CD4-positive, alpha-beta T cell (primary cell): ENCODE data around the gene DMRTA1. TPM values are rescaled to one million over a fixed set of nuclear protein-coding genes. Genes with fewer than 3 reads are reported as not detected.

ENCODE experiments used
- ATAC-seq: fragments of 200-7000 bp; cut with Tn5 transposase; one replicate; pipeline ENCODE4 v1.10.0; 2022; ENCODE audit warnings: mild to moderate bottlenecking; ENCODE audit not compliant: poor library complexity
- CTCF ChIA-PET: fragments of 350-600 bp; sonication (Branson Sonifier 250); formaldehyde crosslinking; loops from one replicate; lab custom pipeline; 2021; ENCODE audit warnings: antibody characterized with exemption, inconsistent platforms; lab: Charles Lee
- POLR2A ChIA-PET: fragments of 350-600 bp; sonication (Branson Sonifier 250); formaldehyde crosslinking; loops from one replicate; lab custom pipeline; 2021; ENCODE audit warnings: antibody characterized with exemption, inconsistent platforms; lab: Charles Lee
- DNase-seq, 14 experiments: peaks; one replicate each; pipeline ENCODE4 v3.0.0-alpha.2; 2013 to 2020; ENCODE audit warnings: mixed read lengths in 2 of 14
- H3K27ac ChIP-seq, 2 donors: one replicate each; pipeline versions ENCODE4 v1.5.1 to v1.7.0; 2013; ENCODE audit warnings: low read length in 2 of 2, low read depth in 1 of 2, mild to moderate bottlenecking in 1 of 2
- H3K27me3 ChIP-seq, 2 experiments: 1 replicate in 1 of 2; 2 replicates in 1 of 2; pipeline versions ENCODE4 v1.6.1 to v1.7.0; 2013; ENCODE audit warnings: low read length in 2 of 2, control low read depth in 1 of 2, mild to moderate bottlenecking in 1 of 2, moderate library complexity in 1 of 2; ENCODE audit not compliant: insufficient read depth in 2 of 2, control insufficient read depth in 1 of 2
- H3K36me3 ChIP-seq: one replicate; pipeline ENCODE4 v1.6.1; 2013; ENCODE audit warnings: low read length, control low read depth; ENCODE audit not compliant: insufficient read depth
- H3K4me1 ChIP-seq: one replicate; pipeline ENCODE4 v1.6.1; 2013; ENCODE audit warnings: low read length, control low read depth; ENCODE audit not compliant: insufficient read depth
- H3K4me3 ChIP-seq: one replicate; pipeline ENCODE4 v1.5.1; 2013; ENCODE audit warnings: mild to moderate bottlenecking, low read length, moderate library complexity
- H3K9me3 ChIP-seq, 2 experiments: 1 replicate in 1 of 2; 2 replicates in 1 of 2; pipeline versions ENCODE4 v1.6.1 to v1.7.0; 2013; ENCODE audit warnings: low read length in 2 of 2, mild to moderate bottlenecking in 2 of 2, control low read depth in 1 of 2, moderate library complexity in 1 of 2; ENCODE audit not compliant: control insufficient read depth in 1 of 2, insufficient read depth in 1 of 2
- H3K27ac Mint-ChIP-seq: one replicate; pipeline ENCODE4 v1.8.0; 2020; ENCODE audit warnings: mixed read lengths
- H3K27me3 Mint-ChIP-seq: one replicate; pipeline ENCODE4 v1.8.0; 2021; ENCODE audit warnings: mixed read lengths
- H3K36me3 Mint-ChIP-seq: one replicate; pipeline ENCODE4 v1.8.0; 2021; ENCODE audit warnings: low read depth, mixed read lengths
- H3K4me1 Mint-ChIP-seq: one replicate; pipeline ENCODE4 v1.8.0; 2021; ENCODE audit warnings: low read depth, mixed read lengths
- H3K4me3 Mint-ChIP-seq: one replicate; pipeline ENCODE4 v1.8.0; 2020; ENCODE audit warnings: mild to moderate bottlenecking, mixed read lengths
- H3K9me3 Mint-ChIP-seq: one replicate; pipeline ENCODE4 v1.8.0; 2020; ENCODE audit warnings: mixed read lengths
- intact Hi-C, 2 experiments: fragments of 100-400 bp; cut with DNase I in 1 of 2; cut with micrococcal nuclease in 1 of 2; formaldehyde crosslinking; loops; one replicate each; pipeline versions ENCODE4 v1.15.1 to v1.9.0; 2023 to 2025; cut with DNase I, micrococcal nuclease
- total RNA-seq, 174 experiments: library from RNA in 2 of 174; stranded (reverse) in 2 of 174; gene quantifications; one replicate each; pipeline ENCODE4 v1.2.3 and lab custom pipeline; 2021 to 2026
- TF ChIP-seq, protein P1 (sequence below): fragments of 200-600 bp; IDR thresholded peaks from one replicate; pipeline ENCODE4 v1.8.0; 2022; ENCODE audit warnings: antibody characterized with exemption, mild to moderate bottlenecking

The DMRTA1 gene
- total RNA-seq, 2 experiments from 2014 or later = not detected

DNA sequence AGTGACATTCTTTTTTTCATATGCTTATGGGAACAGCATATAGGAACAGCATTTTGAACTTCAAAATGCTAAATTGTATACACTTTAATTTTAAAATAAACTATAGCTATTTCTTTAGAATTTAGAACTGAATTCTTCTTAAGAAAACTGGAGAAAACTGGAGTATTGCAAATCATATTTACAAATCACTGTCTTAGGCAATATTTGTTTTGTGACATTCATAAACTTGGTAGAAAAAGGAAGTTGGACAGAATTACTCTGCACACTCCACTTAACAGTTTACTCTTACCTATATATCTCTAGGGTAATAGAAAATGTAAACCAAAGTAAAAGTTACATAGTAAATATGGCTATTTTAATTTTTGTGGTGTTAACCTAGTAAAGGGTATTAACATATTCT is 3.1 kb downstream of the DMRTA1 start:
- H3K4me3 Mint-ChIP-seq = no peak overlapping the region
- intact Hi-C loops = loop anchor here in 1 of 2 experiments (10.0 kb wide), 1 partner anchor 415 kb away; no protein-coding TSS in a partner anchor

DNA sequence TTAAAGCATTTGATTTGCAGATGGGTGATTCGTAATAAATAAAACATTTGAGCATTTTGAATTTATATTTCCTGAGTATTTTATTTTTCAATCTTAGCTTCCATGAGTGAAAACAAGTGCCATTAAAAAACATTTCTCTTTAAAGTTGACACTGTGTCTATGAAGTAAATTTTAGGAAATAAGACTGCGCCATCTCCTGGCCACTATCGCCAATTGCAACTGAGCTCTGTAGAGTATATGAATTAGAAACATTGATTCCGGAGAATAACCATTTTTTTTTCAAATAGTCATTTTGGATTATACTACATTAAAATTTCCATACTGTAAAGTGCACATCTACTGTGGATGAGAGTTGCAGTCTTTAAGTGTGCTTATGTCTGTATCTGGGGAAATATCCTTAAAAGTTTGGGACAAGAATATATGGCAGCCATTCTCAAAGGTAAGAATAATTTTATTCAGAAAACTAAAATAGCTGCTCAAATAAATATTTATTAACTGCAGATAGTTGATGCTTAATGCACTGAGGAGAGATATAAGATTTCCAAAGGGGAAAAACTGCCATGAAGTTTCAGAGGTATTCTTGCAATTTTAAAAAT is 5.9 kb downstream of the DMRTA1 start:
- CTCF ChIA-PET = interaction anchor here (0.8 to 2.3 kb wide), 3 partner anchors 17 to 644 kb away, joined by 3 to 17 read pairs (median 6); no protein-coding TSS in a partner anchor
- no peak overlapping the region for H3K4me3 Mint-ChIP-seq
- Histone ChIP-seq H3K4me1 (peaks cover 3% of the 10 kb centered on the region), H3K36me3 (no peaks in the 10 kb centered on the region), H3K27ac (no peak overlapping the region), H3K4me3 (no peak overlapping the region), H3K9me3 (no peaks in the 10 kb centered on the region), H3K27me3 (peaks cover 7 to 31% of the 10 kb centered on the region in 2 experiments)
- POLR2A ChIA-PET = interaction anchor here (1.0 kb wide), 1 partner anchor 639 kb away, joined by 4 read pairs; no protein-coding TSS in a partner anchor
- H3K27ac Mint-ChIP-seq = no peak overlapping the region
- DNase-seq = peak in 13 of 14 experiments; percentile 10 to 62 (median 20)
- H3K9me3 Mint-ChIP-seq = no peaks in the 10 kb centered on the region
- no peaks in the 10 kb centered on the region for H3K36me3 Mint-ChIP-seq
- TF ChIP-seq, protein P1, sequence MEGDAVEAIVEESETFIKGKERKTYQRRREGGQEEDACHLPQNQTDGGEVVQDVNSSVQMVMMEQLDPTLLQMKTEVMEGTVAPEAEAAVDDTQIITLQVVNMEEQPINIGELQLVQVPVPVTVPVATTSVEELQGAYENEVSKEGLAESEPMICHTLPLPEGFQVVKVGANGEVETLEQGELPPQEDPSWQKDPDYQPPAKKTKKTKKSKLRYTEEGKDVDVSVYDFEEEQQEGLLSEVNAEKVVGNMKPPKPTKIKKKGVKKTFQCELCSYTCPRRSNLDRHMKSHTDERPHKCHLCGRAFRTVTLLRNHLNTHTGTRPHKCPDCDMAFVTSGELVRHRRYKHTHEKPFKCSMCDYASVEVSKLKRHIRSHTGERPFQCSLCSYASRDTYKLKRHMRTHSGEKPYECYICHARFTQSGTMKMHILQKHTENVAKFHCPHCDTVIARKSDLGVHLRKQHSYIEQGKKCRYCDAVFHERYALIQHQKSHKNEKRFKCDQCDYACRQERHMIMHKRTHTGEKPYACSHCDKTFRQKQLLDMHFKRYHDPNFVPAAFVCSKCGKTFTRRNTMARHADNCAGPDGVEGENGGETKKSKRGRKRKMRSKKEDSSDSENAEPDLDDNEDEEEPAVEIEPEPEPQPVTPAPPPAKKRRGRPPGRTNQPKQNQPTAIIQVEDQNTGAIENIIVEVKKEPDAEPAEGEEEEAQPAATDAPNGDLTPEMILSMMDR = peak; percentile 80
- peak; percentile 44 for ATAC-seq
- intact Hi-C loops = loop anchor here (1.0 to 10.0 kb wide), 3 partner anchors 418 to 640 kb away; no protein-coding TSS in a partner anchor
- peaks cover 56% of the 10 kb centered on the region for H3K27me3 Mint-ChIP-seq
- no peaks in the 10 kb centered on the region for H3K4me1 Mint-ChIP-seq

More for the DNA sequence above, 3.1 kb downstream of the DMRTA1 start:
- Histone ChIP-seq H3K4me1 (peaks cover 14% of the 10 kb centered on the region), H3K36me3 (no peaks in the 10 kb centered on the region), H3K27me3 (peaks cover 20 to 55% of the 10 kb centered on the region in 2 experiments), H3K9me3 (peaks cover 4 to 6% of the 10 kb centered on the region in 2 experiments), H3K4me3 (no peak overlapping the region), H3K27ac (no peak overlapping the region)
- CTCF ChIA-PET = interaction anchor here (0.9 kb wide), 1 partner anchor 636 kb away, joined by 4 read pairs; no protein-coding TSS in a partner anchor
- TF ChIP-seq, protein P1 = no peak
- H3K4me1 Mint-ChIP-seq = peaks cover 4% of the 10 kb centered on the region
- no peak overlapping the region for H3K27ac Mint-ChIP-seq
- ATAC-seq = no peak
- DNase-seq = no peak
- peaks cover 62% of the 10 kb centered on the region for H3K27me3 Mint-ChIP-seq
- POLR2A ChIA-PET = no interaction called here
- H3K36me3 Mint-ChIP-seq = no peaks in the 10 kb centered on the region
- H3K9me3 Mint-ChIP-seq = no peaks in the 10 kb centered on the region

DNA sequence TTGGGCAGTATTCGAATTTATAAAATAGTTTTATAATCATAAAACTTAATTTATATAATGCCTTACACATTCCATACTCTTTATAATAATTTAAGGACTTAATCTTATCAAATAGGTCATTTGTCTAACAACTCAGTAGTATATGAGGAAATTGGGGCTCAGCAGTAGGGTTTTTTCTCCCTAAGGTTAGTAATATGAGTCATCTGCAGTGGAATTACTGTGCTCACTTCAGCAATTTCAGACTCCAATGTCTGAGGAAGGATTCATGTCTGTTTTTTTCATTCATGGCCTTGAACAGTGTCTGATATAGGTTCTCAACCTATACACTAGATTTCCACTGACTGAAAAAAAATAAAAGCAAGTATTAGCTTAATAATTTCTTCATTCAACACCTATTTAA is 7.4 kb downstream of the DMRTA1 start:
- Mint-ChIP-seq H3K27me3 (peaks cover 44% of the 10 kb centered on the region), H3K9me3 (no peaks in the 10 kb centered on the region), H3K36me3 (no peaks in the 10 kb centered on the region), H3K27ac (no peak overlapping the region), H3K4me1 (no peaks in the 10 kb centered on the region), H3K4me3 (no peak overlapping the region)
- H3K27me3 ChIP-seq = peaks cover 0 to 16% of the 10 kb centered on the region in 2 experiments
- TF ChIP-seq, protein P1 = no peak
- intact Hi-C loops = loop anchor here in 1 of 2 experiments (10.0 kb wide), 1 partner anchor 419 kb away; no protein-coding TSS in a partner anchor
- H3K9me3 ChIP-seq = no peaks in the 10 kb centered on the region
- ATAC-seq = no peak
- no peak overlapping the region for H3K27ac ChIP-seq
- ChIA-PET POLR2A (no interaction called here), CTCF (no interaction called here)
- no peak overlapping the region for H3K4me3 ChIP-seq
- no peaks in the 10 kb centered on the region for H3K36me3 ChIP-seq
- no peak for DNase-seq
- no peaks in the 10 kb centered on the region for H3K4me1 ChIP-seq
